ENCODE measurements around the gene PUSL1.

- TF ChIP-seq CTCF (IDR thresholded peaks at IDR 0.05): no peak
- TF ChIP-seq POLR2A (IDR thresholded peaks at IDR 0.05): no peak
Observed at GRCh38 chr1:1327291-1327690, 18.9 kb downstream of the PUSL1 start.

Measured in lower leg skin (tissue), 3 donors.